IMR-90 (cell line): ENCODE results near the gene OR9A4. TPM values are rescaled to one million over a fixed set of nuclear protein-coding genes. Genes with fewer than 3 reads are reported as not detected.

Source experiments
- ATAC-seq: fragments of 200-7000 bp; cut with Tn5 transposase; 2 replicates; pipeline ENCODE4 v1.9.1; 2020; ENCODE audit warnings: low read depth, mild to moderate bottlenecking, moderate library complexity
- BruUV-seq: library from RNA; stranded (reverse); fragments of 400-500 nt; replicated peaks from 2 replicates; lab custom pipeline; 2021; lab: Mats Ljungman, UMichigan
- CTCF ChIA-PET: fragments of 300-600 bp; formaldehyde crosslinking; extraction: SDS; loops from one replicate; lab custom pipeline; 2021; ENCODE audit warnings: antibody characterized with exemption; lab: Yijun Ruan, JAX
- POLR2A ChIA-PET: fragments of 300-600 bp; sonication (Branson Sonifier 250); formaldehyde crosslinking; loops from one replicate; lab custom pipeline; 2022; ENCODE audit warnings: antibody characterized with exemption; ENCODE audit not compliant: unreplicated experiment; lab: Charles Lee
- DNase-seq: peaks from one replicate; pipeline ENCODE4 v3.0.0; 2013
- H2AFZ ChIP-seq: replicated peaks from 2 replicates; pipeline ENCODE3; 2013; ENCODE audit warnings: low read length, mild to moderate bottlenecking; ENCODE audit not compliant: poor library complexity
- H2AK5ac ChIP-seq: 2 replicates; pipeline ENCODE4 v1.6.1; 2013; ENCODE audit warnings: low read depth, low read length, inconsistent platforms
- H2AK9ac ChIP-seq: replicated peaks from 2 replicates; pipeline ENCODE3; 2013; ENCODE audit warnings: mild to moderate bottlenecking, low read depth, low read length, moderate library complexity; ENCODE audit not compliant: poor library complexity
- H2BK120ac ChIP-seq: 2 replicates; pipeline ENCODE4 v1.6.1; 2013; ENCODE audit warnings: low read depth, low read length, inconsistent platforms
- H2BK15ac ChIP-seq: 3 replicates; pipeline ENCODE4 v1.6.1; 2013; ENCODE audit warnings: low read depth, low read length, inconsistent platforms
- H2BK20ac ChIP-seq: 2 replicates; pipeline ENCODE4 v1.6.1; 2013; ENCODE audit warnings: low read depth, mild to moderate bottlenecking, inconsistent platforms, low read length, moderate library complexity
- H2BK5ac ChIP-seq: 2 replicates; pipeline ENCODE4 v1.6.1; 2013; ENCODE audit warnings: mild to moderate bottlenecking, low read depth, low read length, inconsistent platforms; ENCODE audit not compliant: poor library complexity, severe bottlenecking
- H3K14ac ChIP-seq: replicated peaks from 2 replicates; pipeline ENCODE4 v1.6.1; 2013; ENCODE audit warnings: low read depth, low read length, inconsistent platforms
- H3K18ac ChIP-seq: 2 replicates; pipeline ENCODE4 v1.6.1; 2013; ENCODE audit warnings: low read depth, low read length, control low read depth
- H3K23ac ChIP-seq: 2 replicates; pipeline ENCODE4 v1.6.1; 2013; ENCODE audit warnings: low read depth, low read length, inconsistent platforms
- H3K27ac ChIP-seq: 2 replicates; pipeline ENCODE4 v1.5.1; 2013; ENCODE audit warnings: mild to moderate bottlenecking, control low read depth, low read length; ENCODE audit not compliant: insufficient read depth
- H3K27me3 ChIP-seq: 2 replicates; pipeline ENCODE4 v1.6.1; 2013; ENCODE audit warnings: low read length; ENCODE audit not compliant: control insufficient read depth, insufficient read depth
- H3K36me3 ChIP-seq: 2 replicates; pipeline ENCODE4 v1.6.1; 2013; ENCODE audit warnings: low read length, mixed read lengths; ENCODE audit not compliant: control insufficient read depth, insufficient read depth
- H3K4ac ChIP-seq: 2 replicates; pipeline ENCODE4 v1.6.1; 2013; ENCODE audit warnings: low read depth, low read length, inconsistent platforms
- H3K4me1 ChIP-seq: 2 replicates; pipeline ENCODE4 v1.6.1; 2013; ENCODE audit warnings: low read length, mixed read lengths; ENCODE audit not compliant: control insufficient read depth, insufficient read depth
- H3K4me2 ChIP-seq: 2 replicates; pipeline ENCODE4 v1.6.1; 2013; ENCODE audit warnings: low read depth, mild to moderate bottlenecking, control low read depth, low read length, moderate library complexity
- H3K4me3 ChIP-seq: 2 replicates; pipeline ENCODE4 v1.5.1; 2013; ENCODE audit warnings: low read depth, mild to moderate bottlenecking, control low read depth, low read length, moderate library complexity; ENCODE audit not compliant: insufficient read depth
- H3K56ac ChIP-seq: 2 replicates; pipeline ENCODE4 v1.6.1; 2013; ENCODE audit warnings: low read length, inconsistent platforms; ENCODE audit not compliant: insufficient read depth; ENCODE audit errors: extremely low read depth
- H3K79me1 ChIP-seq, 2 experiments: 2 replicates each; pipeline ENCODE4 v1.6.1; 2013; ENCODE audit warnings: low read length in 2 of 2, inconsistent platforms in 1 of 2, low read depth in 1 of 2
- H3K9ac ChIP-seq: 2 replicates; pipeline ENCODE4 v1.6.1; 2013; ENCODE audit warnings: low read depth, low read length, control low read depth
- H3K9me1 ChIP-seq: 2 replicates; pipeline ENCODE4 v1.6.1; 2013; ENCODE audit warnings: low read length, inconsistent platforms; ENCODE audit not compliant: insufficient read depth
- H3K9me3 ChIP-seq: 2 replicates; pipeline ENCODE4 v1.6.1; 2013; ENCODE audit warnings: low read length; ENCODE audit not compliant: control insufficient read depth, insufficient read depth
- H4K20me1 ChIP-seq: 2 replicates; pipeline ENCODE4 v1.6.1; 2013; ENCODE audit warnings: low read length, inconsistent platforms; ENCODE audit not compliant: insufficient read depth
- H4K5ac ChIP-seq: 2 replicates; pipeline ENCODE4 v1.6.1; 2013; ENCODE audit warnings: mild to moderate bottlenecking, low read depth, low read length, control low read depth
- H4K8ac ChIP-seq, 2 experiments: 2 replicates each; pipeline ENCODE4 v1.6.1; 2013; ENCODE audit warnings: low read depth in 2 of 2, low read length in 2 of 2, control low read depth in 1 of 2, inconsistent platforms in 1 of 2
- H4K91ac ChIP-seq: 2 replicates; pipeline ENCODE4 v1.6.1; 2013; ENCODE audit warnings: low read depth, low read length, inconsistent platforms; ENCODE audit not compliant: insufficient read depth
- BHLHE40 ChIP-seq: fragments of 150-350 bp; IDR thresholded peaks from 2 replicates; pipeline ENCODE4 v1.6.1; 2016; ENCODE audit warnings: mild to moderate bottlenecking, low read depth, low read length
- CEBPB ChIP-seq: IDR thresholded peaks from 2 replicates; pipeline ENCODE4 v1.6.1; 2012; ENCODE audit warnings: low read depth, low read length, improper control_type of control experiment
- CHD1 ChIP-seq: IDR thresholded peaks from 2 replicates; pipeline ENCODE4 v1.6.1; 2012; ENCODE audit warnings: low read depth, low read length, improper control_type of control experiment
- FOS ChIP-seq: fragments of 150-350 bp; IDR thresholded peaks from 2 replicates; pipeline ENCODE4 v1.6.1; 2016; ENCODE audit warnings: low read depth, low read length
- MAFK ChIP-seq: IDR thresholded peaks from 2 replicates; pipeline ENCODE4 v1.6.1; 2012; ENCODE audit warnings: low read depth, low read length, improper control_type of control experiment
- MAZ ChIP-seq: IDR thresholded peaks from 2 replicates; pipeline ENCODE4 v1.6.1; 2012; ENCODE audit warnings: low read depth, mild to moderate bottlenecking, low read length, improper control_type of control experiment, moderate library complexity, borderline replicate concordance
- MXI1 ChIP-seq: IDR thresholded peaks from 2 replicates; pipeline ENCODE4 v1.6.1; 2012; ENCODE audit warnings: low read depth, mild to moderate bottlenecking, low read length, moderate library complexity, borderline replicate concordance
- NFE2L2 ChIP-seq: fragments of 150-350 bp; IDR thresholded peaks from 2 replicates; pipeline ENCODE4 v1.6.1; 2016; ENCODE audit warnings: low read depth, mild to moderate bottlenecking, low read length
- POLR2A ChIP-seq: IDR thresholded peaks from 2 replicates; pipeline ENCODE4 v1.6.1; 2012; ENCODE audit warnings: mild to moderate bottlenecking, low read depth, low read length
- RAD21 ChIP-seq: IDR thresholded peaks from 2 replicates; pipeline ENCODE4 v1.6.1; 2012; ENCODE audit warnings: low read length, improper control_type of control experiment
- RFX5 ChIP-seq: IDR thresholded peaks from 2 replicates; pipeline ENCODE4 v1.8.0; 2012; ENCODE audit warnings: low read depth, mild to moderate bottlenecking, low read length, moderate library complexity
- SMC3 ChIP-seq: fragments of 150-350 bp; IDR thresholded peaks from 2 replicates; pipeline ENCODE4 v1.6.1; 2016; ENCODE audit warnings: low read depth, mild to moderate bottlenecking, antibody characterized with exemption, low read length, moderate library complexity
- WGBS, 2 experiments: methylation state at CpG; one replicate each; pipeline versions ENCODE4 v1.1.5 to v1.1.7; 2013; ENCODE audit warnings: missing lambda C conversion rate in 2 of 2; ENCODE audit not compliant: insufficient read length in 1 of 2; ENCODE audit errors: extremely low coverage in 2 of 2; 5-methylcytosine and 5-hydroxymethylcytosine counted together
- dilution Hi-C: fragments of 300-500 bp; cut with HindIII; formaldehyde crosslinking; loops from one replicate; pipeline ENCODE4 v1.14.3; 2018; ENCODE audit warnings: low sequenced_read_pairs; ENCODE audit not compliant: unreplicated experiment
- in situ Hi-C: fragments of 300-500 bp; cut with MboI; formaldehyde crosslinking; loops from 3 replicates; pipeline ENCODE4 v1.14.3; 2019; ENCODE audit warnings: low sequenced_read_pairs, inconsistent platforms, mixed read lengths
- intact Hi-C: fragments of 100-400 bp; cut with micrococcal nuclease; formaldehyde crosslinking; loops from 2 replicates; pipeline ENCODE4 v1.10.0; 2022
- polyA plus RNA-seq, 3 experiments: library from polyadenylated mRNA; depleted of rRNA; stranded (reverse); fragments of >200 nt; gene quantifications; 2 replicates each; pipeline ENCODE4 v1.2.3, GENCODE V29; 2012; ENCODE audit warnings: low replicate concordance in 1 of 3
- total RNA-seq: library from RNA; depleted of rRNA; stranded (reverse); fragments of >200 nt; gene quantifications from 2 replicates; pipeline ENCODE4 v1.2.3, GENCODE V29; 2012
- TF ChIP-seq, protein P1 (sequence below): fragments of 150-350 bp; IDR thresholded peaks from 2 replicates; pipeline ENCODE4 v1.6.1; 2016; ENCODE audit warnings: low read depth, mild to moderate bottlenecking, low read length, moderate library complexity, borderline replicate concordance

Gene OR9A4
- total and polyA plus RNA-seq, 2 of the 4 experiments (the other 2 are of a cell fraction): not detected

DNA sequence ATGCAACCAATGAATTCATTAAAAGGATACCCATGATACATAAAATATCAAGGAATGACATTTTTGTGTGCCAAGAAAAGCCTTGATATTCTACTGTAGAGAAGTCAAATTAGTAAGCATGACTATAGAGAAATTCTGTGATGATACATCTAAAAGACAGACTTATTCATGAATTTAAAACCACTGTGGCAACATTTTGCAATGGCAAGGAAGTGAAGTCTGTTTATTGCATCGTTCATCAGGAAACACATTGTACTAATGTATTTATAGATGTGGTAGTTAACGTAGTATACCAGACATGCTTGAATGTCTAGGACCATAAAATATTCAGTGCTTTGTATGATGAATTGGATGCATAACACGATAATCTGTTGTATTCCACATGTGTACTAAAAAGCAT is 39.9 kb downstream of the OR9A4 start:
- H3K9me1 ChIP-seq: no peaks in the 10 kb centered on the region
- H2BK20ac ChIP-seq: no peak overlapping the region
- H3K14ac ChIP-seq: no peak overlapping the region
- ATAC-seq (no peak), DNase-seq (no peak)
- H3K79me1 ChIP-seq: no peaks in the 10 kb centered on the region
- H2AFZ ChIP-seq: no peak overlapping the region
- no peak overlapping the region for H2AK5ac ChIP-seq
- dilution Hi-C loops (no loop called here), intact Hi-C loops (no loop called here), in situ Hi-C loops (no loop called here)
- H4K91ac ChIP-seq: no peak overlapping the region
- peaks cover 7% of the 10 kb centered on the region for H3K9me3 ChIP-seq
- POLR2A ChIA-PET: no interaction called here
- no peak overlapping the region for H2BK120ac ChIP-seq
- H2BK5ac ChIP-seq: no peak overlapping the region
- TF ChIP-seq CHD1: no peak
- no peak for TF ChIP-seq RFX5
- TF ChIP-seq RAD21: no peak
- no peak for TF ChIP-seq SMC3
- TF ChIP-seq FOS: no peak
- TF ChIP-seq, protein P1, sequence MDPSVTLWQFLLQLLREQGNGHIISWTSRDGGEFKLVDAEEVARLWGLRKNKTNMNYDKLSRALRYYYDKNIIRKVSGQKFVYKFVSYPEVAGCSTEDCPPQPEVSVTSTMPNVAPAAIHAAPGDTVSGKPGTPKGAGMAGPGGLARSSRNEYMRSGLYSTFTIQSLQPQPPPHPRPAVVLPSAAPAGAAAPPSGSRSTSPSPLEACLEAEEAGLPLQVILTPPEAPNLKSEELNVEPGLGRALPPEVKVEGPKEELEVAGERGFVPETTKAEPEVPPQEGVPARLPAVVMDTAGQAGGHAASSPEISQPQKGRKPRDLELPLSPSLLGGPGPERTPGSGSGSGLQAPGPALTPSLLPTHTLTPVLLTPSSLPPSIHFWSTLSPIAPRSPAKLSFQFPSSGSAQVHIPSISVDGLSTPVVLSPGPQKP: no peak
- TF ChIP-seq MAZ: no peak
- no peak for TF ChIP-seq BHLHE40
- TF ChIP-seq MAFK: no peak
- TF ChIP-seq POLR2A: no peak
- no peak for TF ChIP-seq MXI1
- TF ChIP-seq NFE2L2: no peak
- no peak for TF ChIP-seq CEBPB
- H3K4me3 ChIP-seq: no peak overlapping the region
- H3K23ac ChIP-seq: no peak overlapping the region
- no peaks in the 10 kb centered on the region for H4K20me1 ChIP-seq
- H3K27ac ChIP-seq: no peak overlapping the region
- WGBS, 2 experiments: no CpG with 5 or more reads among the region's 3 CpGs
- no peak overlapping the region for H3K9ac ChIP-seq
- H3K4me1 ChIP-seq: no peaks in the 10 kb centered on the region
- H2BK15ac ChIP-seq: no peak overlapping the region
- H3K36me3 ChIP-seq: no peaks in the 10 kb centered on the region
- no peak overlapping the region for H4K5ac ChIP-seq
- H3K18ac ChIP-seq: no peak overlapping the region
- H4K8ac ChIP-seq: no peak overlapping the region
- H3K56ac ChIP-seq: no peak overlapping the region
- no peaks in the 10 kb centered on the region for H3K27me3 ChIP-seq
- no TSS peak for BruUV-seq
- no peak overlapping the region for H2AK9ac ChIP-seq
- H3K4me2 ChIP-seq: no peak overlapping the region
- CTCF ChIA-PET: no interaction called here
- H3K4ac ChIP-seq: no peak overlapping the region
